HAP-1 (cell line): Measurements from ENCODE around the gene SOD3.

ENCODE experiments used
- DNase-seq, 2 experiments: peaks; one replicate each; pipeline ENCODE4 v3.0.0-alpha.2; 2016 to 2020; ENCODE audit warnings: low spot score in 2 of 2
- H3K27me3 ChIP-seq: fragments of 250-450 bp; sonication (Bioruptor Pico); 2 replicates; pipeline ENCODE4 v1.5.1; 2020; ENCODE audit warnings: low read depth, mild to moderate bottlenecking, moderate library complexity
- H3K36me3 ChIP-seq: fragments of 250-450 bp; sonication (Bioruptor Pico); replicated peaks from 2 replicates; pipeline ENCODE4 v1.5.1; 2020; ENCODE audit warnings: mild to moderate bottlenecking
- H3K4me1 ChIP-seq: fragments of 250-450 bp; sonication (Bioruptor Pico); 2 replicates; pipeline ENCODE4 v1.5.1; 2020; ENCODE audit warnings: mild to moderate bottlenecking
- H3K4me3 ChIP-seq: fragments of 250-450 bp; sonication (Bioruptor Pico); 2 replicates; pipeline ENCODE4 v1.5.1; 2020; ENCODE audit warnings: mild to moderate bottlenecking, moderate library complexity
- H3K9me3 ChIP-seq: fragments of 250-450 bp; sonication (Bioruptor Pico); 2 replicates; pipeline ENCODE4 v1.5.1; 2020; ENCODE audit warnings: mild to moderate bottlenecking, moderate library complexity
- in situ Hi-C: fragments of 300-500 bp; cut with MboI; formaldehyde crosslinking; loops from 3 replicates; pipeline ENCODE4 v1.14.3; 2020; ENCODE audit warnings: low sequenced_read_pairs, inconsistent platforms, mixed read lengths

The SOD3 gene

DNA sequence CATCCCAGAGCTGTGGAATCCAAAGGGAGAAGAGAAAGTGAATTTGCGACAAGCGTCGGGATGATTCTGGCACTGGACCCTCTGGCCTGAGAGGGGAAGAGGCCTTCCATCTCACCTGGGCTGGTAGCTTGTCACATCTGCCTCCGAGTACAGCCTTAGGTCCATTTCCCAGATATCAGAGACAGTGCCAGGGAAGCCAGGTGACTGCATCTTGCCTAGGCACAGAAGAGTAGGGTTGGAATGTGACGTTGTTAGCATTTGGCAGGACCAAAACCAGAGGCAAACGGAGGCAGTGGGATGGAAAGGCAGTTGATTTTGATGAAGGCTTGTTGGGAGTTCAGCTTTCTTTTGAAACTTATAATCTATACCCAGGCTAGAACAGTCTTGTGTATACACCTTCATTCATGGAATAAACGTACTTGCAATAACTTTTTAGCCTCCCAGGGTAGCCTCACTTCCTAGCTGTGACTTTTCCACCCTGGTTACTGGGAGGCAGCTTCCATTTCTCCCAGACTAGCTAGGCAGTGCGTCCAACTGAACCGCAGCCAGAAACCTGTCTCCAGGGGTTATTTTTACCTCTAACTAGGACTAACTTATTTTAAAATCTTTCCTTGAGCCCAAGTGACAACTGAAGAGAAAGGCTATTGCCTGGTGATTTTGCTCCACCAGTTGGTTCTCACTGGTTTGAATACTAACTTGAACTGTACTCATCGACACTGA lies 5.9 kb downstream of the SOD3 start:
- Histone ChIP-seq H3K27me3 (0 out of 2 replicates have a peak, but pooled peaks cover 5% of the 10 kb centered on the region), H3K36me3 (no peaks in the 10 kb centered on the region), H3K4me1 (no peaks in the 10 kb centered on the region), H3K9me3 (no peaks in the 10 kb centered on the region), H3K4me3 (no peak overlapping the region)
- no peak for DNase-seq
- in situ Hi-C loops, result no loop called here

DNA sequence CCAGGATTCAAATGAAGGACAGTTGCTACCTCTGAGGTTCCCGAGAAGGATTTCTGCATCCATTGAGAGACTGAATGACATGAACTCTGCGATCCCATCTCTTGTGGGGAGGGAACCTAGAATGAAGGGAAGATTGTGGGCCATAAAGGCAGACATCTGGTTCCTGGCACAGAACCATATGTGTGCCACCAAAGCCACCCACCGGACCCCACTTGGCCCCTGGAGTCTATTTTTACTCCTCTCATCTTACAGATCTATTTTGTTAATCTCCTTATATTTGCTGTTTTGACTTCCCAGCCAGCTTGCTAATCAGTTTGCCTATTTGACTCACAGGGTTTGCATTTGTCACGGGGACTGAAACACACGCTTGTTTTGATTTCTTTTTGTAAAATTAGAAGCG lies 7.3 kb downstream of the SOD3 start:
- no peaks in the 10 kb centered on the region for H3K36me3 ChIP-seq
- no peaks in the 10 kb centered on the region for H3K4me1 ChIP-seq
- H3K27me3 ChIP-seq, result 0 out of 2 replicates have a peak, but pooled peaks cover 5% of the 10 kb centered on the region
- H3K9me3 ChIP-seq, result no peaks in the 10 kb centered on the region
- no peak overlapping the region for H3K4me3 ChIP-seq
- no peak for DNase-seq
- in situ Hi-C loops, result no loop called here

DNA sequence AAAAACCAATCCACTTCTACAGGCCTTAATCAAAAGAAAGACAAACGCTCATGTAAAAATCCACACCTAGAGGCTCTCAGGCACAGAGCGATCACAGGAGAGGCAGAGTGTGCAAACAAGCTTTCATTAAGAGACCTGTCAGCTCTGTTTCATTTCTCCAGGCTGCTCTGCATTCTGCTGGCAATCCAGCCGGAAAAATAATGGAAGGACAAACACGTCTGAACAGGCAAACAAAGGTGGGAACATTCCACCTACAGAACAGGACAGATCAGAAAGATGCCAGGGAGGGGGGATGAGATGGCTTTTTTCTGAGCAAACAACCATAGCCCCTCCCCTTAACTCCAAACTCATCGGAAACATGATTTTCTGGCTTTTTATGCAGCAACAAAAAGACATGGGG lies 9.7 kb downstream of the SOD3 start:
- no peak overlapping the region for H3K4me3 ChIP-seq
- in situ Hi-C loops, result no loop called here
- DNase-seq, result no peak

DNA sequence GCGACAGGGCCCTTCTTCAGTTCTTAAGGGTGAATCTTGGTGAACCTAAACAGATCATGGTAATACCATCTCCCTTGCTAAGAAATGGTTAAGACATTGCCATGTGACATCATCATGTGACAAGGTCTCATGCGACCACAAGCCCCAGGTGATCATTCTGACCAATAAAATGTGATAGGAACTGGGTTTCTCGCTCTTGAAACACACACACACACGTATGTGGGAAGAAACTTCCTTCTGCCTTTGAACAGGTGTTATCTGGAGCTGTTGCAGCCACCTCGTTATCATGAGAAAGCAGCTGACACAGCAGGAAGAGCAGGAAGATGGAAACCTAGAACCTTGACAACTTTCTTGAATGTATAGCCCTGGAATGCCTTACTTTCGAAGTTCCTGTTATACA lies 10.2 kb downstream of the SOD3 start:
- Histone ChIP-seq H3K4me3 (no peak overlapping the region), H3K36me3 (no peaks in the 10 kb centered on the region), H3K4me1 (no peaks in the 10 kb centered on the region), H3K9me3 (no peaks in the 10 kb centered on the region), H3K27me3 (0 out of 2 replicates have a peak, but pooled peaks cover 5% of the 10 kb centered on the region)
- in situ Hi-C loops, result no loop called here
- no peak for DNase-seq

More for the DNA sequence above, 9.7 kb downstream of the SOD3 start:
- Histone ChIP-seq H3K9me3 (no peaks in the 10 kb centered on the region), H3K36me3 (no peaks in the 10 kb centered on the region), H3K27me3 (0 out of 2 replicates have a peak, but pooled peaks cover 5% of the 10 kb centered on the region), H3K4me1 (no peaks in the 10 kb centered on the region)

DNA sequence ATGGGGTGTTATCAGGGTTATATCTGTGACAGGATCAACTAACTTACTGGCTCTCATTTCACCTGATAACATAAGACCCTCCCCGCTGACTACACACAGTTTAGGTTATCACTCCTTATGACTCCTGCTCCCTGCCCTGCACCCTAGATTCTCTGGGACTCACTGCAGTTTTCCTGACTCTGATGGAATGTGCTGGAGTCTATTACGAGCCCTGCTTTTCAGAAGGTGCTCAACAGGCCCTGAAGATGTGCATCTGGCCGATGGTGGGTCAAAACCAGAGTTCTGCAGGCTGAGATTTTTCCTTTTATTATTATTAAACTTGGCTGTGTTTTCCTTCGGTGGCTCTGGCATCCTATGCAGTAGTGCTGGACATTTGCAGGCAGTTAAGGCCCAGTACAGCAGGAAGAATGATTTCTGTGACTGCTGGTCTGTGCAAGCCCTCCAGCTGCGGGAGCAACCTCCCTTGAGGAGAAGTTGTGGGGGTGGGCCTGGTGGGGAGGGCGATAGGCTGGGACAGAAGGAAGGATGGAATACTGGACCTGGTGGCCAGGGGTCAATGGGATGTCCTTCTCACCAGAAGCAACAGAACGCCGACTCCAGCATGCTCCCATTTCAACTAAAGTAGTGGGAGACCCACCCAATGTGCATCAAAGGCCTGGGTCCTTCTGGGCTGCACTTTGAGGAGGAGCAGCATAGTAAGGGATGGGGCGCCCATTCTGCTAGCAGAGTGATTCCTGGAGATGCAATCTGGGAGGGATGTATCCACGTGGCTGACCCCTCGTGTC lies 11.0 kb downstream of the SOD3 start:
- H3K36me3 ChIP-seq, result no peaks in the 10 kb centered on the region
- H3K27me3 ChIP-seq, result 0 out of 2 replicates have a peak, but pooled peaks cover 3% of the 10 kb centered on the region
- DNase-seq, result no peak
- H3K9me3 ChIP-seq, result no peaks in the 10 kb centered on the region
- no peak overlapping the region for H3K4me3 ChIP-seq
- in situ Hi-C loops, result no loop called here
- no peaks in the 10 kb centered on the region for H3K4me1 ChIP-seq

DNA sequence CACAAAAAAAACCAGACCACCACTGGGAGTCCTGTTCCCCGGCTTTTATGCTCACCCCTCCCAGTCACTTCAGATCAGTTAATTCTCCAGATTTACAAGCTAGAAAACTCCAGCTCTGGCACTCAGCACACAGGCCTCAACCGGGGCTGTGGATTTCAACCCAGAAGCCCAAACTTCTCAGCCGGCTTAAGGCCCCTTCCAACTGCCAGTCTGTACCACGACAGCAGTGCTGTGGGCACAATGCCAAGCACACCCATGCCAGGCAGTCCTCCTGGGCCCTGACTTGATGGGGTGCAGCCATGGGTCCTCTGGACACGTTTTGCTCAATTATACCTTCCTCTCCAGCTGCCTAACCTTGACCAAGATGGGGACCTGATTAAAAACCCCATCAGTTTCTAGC lies 12.2 kb downstream of the SOD3 start:
- DNase-seq, result no peak
- in situ Hi-C loops, result no loop called here
- H3K36me3 ChIP-seq, result no peaks in the 10 kb centered on the region
- no peak overlapping the region for H3K4me3 ChIP-seq
- H3K9me3 ChIP-seq, result no peaks in the 10 kb centered on the region
- no peaks in the 10 kb centered on the region for H3K4me1 ChIP-seq
- no peaks in the 10 kb centered on the region for H3K27me3 ChIP-seq

DNA sequence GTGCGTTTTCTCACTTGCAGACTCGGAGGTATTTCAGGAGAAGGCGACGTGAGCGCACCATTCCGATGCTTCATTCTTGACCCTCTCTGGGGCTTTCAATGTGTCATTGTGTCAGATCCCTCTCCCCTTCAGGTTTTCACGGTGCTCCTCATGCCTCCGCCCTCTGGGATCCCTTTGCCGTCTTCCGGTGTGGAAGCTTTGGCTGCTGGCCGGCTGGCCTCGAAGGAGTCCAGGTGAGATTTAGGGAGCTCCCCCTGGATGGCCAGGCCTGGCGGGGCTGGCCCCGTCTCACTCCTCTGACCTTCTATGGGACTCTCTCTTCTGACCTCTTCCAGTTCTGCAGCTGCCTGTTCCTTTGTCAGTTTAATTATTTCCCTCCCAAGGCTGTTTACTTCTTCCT lies 12.9 kb downstream of the SOD3 start:
- in situ Hi-C loops, result no loop called here
- H3K4me3 ChIP-seq, result no peak overlapping the region
- H3K27me3 ChIP-seq, result no peaks in the 10 kb centered on the region
- H3K4me1 ChIP-seq, result no peaks in the 10 kb centered on the region
- DNase-seq, result no peak
- no peaks in the 10 kb centered on the region for H3K9me3 ChIP-seq
- H3K36me3 ChIP-seq, result no peaks in the 10 kb centered on the region

DNA sequence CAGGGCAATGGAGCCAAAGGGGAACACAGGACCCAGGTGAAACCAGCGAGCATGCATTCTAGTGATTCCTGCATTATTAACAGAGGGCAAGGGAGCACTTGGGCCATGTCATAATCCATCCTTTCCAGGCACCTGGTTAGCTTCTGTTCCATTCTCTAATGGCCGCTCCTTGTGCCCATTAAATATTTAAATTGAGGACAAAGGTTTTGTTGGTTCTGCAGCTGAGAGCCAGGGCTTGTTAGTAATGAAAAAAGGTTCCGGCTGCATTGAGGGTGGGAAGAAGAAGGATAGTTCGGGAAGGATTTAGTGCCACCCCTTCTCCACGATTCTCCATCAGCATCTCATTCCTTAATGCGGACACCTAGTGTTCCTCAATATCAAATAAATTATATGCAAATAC lies 13.6 kb downstream of the SOD3 start:
- no peak for DNase-seq
- Histone ChIP-seq H3K4me3 (no peak overlapping the region), H3K27me3 (no peaks in the 10 kb centered on the region), H3K4me1 (no peaks in the 10 kb centered on the region), H3K36me3 (no peaks in the 10 kb centered on the region), H3K9me3 (no peaks in the 10 kb centered on the region)
- in situ Hi-C loops, result no loop called here

DNA sequence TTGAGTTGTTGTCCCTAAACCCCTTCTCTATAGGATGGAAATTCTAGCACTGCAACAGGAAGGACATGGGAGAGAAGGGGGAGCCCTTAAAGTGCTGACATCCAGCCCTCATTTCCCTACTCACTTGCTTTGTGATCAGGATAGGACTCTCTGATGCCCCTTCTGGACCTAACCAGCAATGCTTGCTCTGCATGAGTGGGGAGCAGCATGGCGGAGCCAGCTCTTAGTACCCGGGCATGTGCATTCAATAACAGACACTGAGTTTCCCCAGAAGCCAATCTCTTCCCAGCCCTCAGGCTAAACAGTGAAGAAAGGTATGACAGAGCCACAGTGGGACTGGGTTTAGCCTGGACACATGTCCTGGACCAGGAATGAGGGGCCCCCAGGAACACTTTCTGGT lies 14.0 kb downstream of the SOD3 start:
- H3K27me3 ChIP-seq, result no peaks in the 10 kb centered on the region
- DNase-seq, result no peak
- H3K36me3 ChIP-seq, result no peaks in the 10 kb centered on the region
- H3K9me3 ChIP-seq, result no peaks in the 10 kb centered on the region
- in situ Hi-C loops, result no loop called here
- H3K4me3 ChIP-seq, result no peak overlapping the region
- no peaks in the 10 kb centered on the region for H3K4me1 ChIP-seq

DNA sequence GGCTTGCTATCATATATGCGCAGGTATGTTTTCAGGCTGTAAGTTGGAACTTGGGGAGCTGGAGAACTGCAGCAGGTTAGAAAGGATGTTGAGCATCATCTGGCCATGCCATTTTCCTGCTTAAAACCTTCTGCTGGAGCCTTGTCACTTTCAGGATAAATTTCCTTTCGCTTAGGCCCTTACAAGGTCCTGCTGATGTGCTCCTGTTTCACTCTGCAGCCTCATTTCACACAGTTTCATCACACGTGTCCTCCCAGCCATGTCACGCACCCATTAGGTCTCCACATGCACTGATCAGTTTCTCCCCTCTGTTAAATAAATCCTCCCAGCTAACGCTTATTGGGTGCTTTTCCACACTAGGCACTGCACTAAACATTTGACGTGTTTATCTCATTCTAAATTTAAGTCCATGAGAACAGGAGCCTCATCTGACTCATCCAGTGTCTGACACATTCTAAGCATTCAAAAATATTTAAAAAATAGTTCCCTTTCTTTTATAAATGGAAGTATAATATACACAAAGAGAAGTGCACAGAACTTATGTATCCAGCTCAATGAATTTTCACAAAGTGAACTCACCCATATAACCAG lies 14.5 kb downstream of the SOD3 start:
- H3K36me3 ChIP-seq, result no peaks in the 10 kb centered on the region
- no peaks in the 10 kb centered on the region for H3K9me3 ChIP-seq
- no peaks in the 10 kb centered on the region for H3K27me3 ChIP-seq
- in situ Hi-C loops, result no loop called here
- no peaks in the 10 kb centered on the region for H3K4me1 ChIP-seq
- no peak for DNase-seq
- no peak overlapping the region for H3K4me3 ChIP-seq

DNA sequence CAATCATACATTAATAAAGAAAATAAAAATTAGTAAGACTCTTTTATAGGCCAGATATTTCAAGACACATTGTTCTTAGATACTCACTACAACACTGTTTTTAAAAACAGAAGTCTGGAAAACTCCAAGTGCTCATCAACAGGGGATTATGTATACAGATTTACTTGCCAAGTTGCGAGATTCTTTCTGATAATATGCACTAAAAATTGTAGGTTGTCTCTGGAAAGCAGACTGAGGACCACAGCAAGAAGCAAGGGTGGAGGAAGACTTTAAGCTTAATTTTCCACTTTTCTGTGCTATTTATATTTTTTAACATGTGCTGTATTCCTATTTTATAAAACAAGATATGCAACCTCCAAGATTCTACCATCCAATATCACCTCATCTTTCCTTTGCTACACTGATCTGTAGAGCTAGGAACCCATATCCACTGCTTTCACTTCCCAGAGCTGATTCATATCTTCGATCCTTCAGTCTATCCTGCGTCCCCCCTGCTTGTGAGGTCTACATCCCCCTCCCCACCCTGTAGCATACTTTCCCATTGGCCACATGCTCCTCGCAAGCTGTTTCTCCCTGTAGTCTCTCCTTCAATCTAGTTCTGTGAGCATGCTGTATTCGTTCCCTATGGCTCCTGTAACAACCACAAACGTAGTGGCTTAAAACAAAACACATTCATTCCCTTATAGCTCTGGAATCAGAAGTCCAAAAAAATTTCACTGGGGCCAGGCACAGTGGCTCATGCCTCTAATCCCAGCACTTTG lies 15.7 kb downstream of the SOD3 start:
- in situ Hi-C loops, result no loop called here

DNA sequence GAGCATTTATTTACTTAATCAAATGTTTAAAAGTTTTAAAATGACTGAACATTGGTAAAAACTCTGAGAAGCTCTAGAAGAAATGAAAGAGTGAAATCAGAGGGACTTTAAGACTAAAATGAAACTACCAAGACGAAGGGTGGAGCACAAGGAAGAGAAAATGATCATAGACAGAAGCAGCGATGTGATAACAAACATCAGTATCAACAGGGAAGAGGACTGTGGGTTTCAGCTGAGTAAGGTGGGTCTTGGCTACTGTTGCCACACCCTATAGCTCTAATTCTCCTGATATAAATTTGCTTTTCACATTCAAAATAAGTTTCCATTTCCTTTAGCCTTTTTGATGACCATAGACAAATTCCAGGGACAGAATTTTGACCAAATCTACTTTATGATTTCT lies 18.4 kb downstream of the SOD3 start:
- no peaks in the 10 kb centered on the region for H3K9me3 ChIP-seq
- no peaks in the 10 kb centered on the region for H3K36me3 ChIP-seq
- no peaks in the 10 kb centered on the region for H3K27me3 ChIP-seq
- in situ Hi-C loops, result no loop called here
- no peaks in the 10 kb centered on the region for H3K4me1 ChIP-seq
- no peak overlapping the region for H3K4me3 ChIP-seq
- DNase-seq, result no peak

More for the DNA sequence above, 15.7 kb downstream of the SOD3 start:
- H3K36me3 ChIP-seq, result no peaks in the 10 kb centered on the region
- no peaks in the 10 kb centered on the region for H3K27me3 ChIP-seq
- H3K9me3 ChIP-seq, result no peaks in the 10 kb centered on the region
- no peak for DNase-seq
- no peaks in the 10 kb centered on the region for H3K4me1 ChIP-seq
- H3K4me3 ChIP-seq, result no peak overlapping the region

DNA sequence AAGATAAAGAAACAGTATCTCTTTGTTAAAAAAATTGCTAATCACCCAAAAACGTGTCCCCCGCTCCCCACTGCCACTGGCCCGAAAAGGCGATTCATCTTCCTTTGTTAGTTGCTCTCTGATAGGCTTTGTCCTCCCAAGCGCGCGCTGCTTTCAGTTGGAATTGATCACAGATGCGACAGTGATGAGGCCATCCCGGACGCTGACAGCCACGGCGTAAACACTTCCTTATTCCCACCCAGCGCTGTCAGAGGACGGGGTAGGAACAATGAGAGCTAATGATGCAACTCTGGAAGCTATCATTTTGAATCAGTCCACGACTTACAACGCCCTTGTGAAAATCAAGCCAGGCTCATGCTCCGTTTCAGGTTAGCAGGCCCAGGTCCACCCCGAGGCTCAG lies 21.4 kb downstream of the SOD3 start:
- in situ Hi-C loops, result no loop called here
- no peak for DNase-seq
- no peaks in the 10 kb centered on the region for H3K9me3 ChIP-seq
- H3K36me3 ChIP-seq, result no peaks in the 10 kb centered on the region
- no peaks in the 10 kb centered on the region for H3K27me3 ChIP-seq
- H3K4me1 ChIP-seq, result no peaks in the 10 kb centered on the region
- no peak overlapping the region for H3K4me3 ChIP-seq
